Left kidney (tissue), 2 donors: ENCODE results near the gene APLP2. TPM values are rescaled to one million over a fixed set of nuclear protein-coding genes. Genes with fewer than 3 reads are reported as not detected.
A peak's percentile ranks its signal among the peaks of the same experiment; 100 is the strongest.
"Not testable (repeated sequence)": the region's sequence is repeated elsewhere in the genome, so short reads cannot be mapped to it uniquely, and the experiment has no call there.

Experiments
- DNase-seq: peaks from one replicate; pipeline ENCODE4 v3.0.0-alpha.2; 2013
- polyA plus RNA-seq: library from polyadenylated mRNA; unstranded; fragments of 120-200 nt; gene quantifications from one replicate; pipeline ENCODE4 v1.2.1, GENCODE V29; 2013; ENCODE audit not compliant: insufficient read length

Gene APLP2
- polyA plus RNA-seq, 1 donor: 451 TPM

- DNase-seq: no peak
These were observed 98.4 kb downstream of the APLP2 start for GRCh38 chr11:130168105-130168504.

- DNase-seq: no peak
These were observed 100.7 kb downstream of the APLP2 start for GRCh38 chr11:130170345-130170744.

- DNase-seq: no peak
These were observed 101.8 kb downstream of the APLP2 start for GRCh38 chr11:130171534-130171933.

GRCh38 chr11:130172001-130172400 is 102.3 kb downstream of the APLP2 start:
- DNase-seq: not testable (repeated sequence)

DNA sequence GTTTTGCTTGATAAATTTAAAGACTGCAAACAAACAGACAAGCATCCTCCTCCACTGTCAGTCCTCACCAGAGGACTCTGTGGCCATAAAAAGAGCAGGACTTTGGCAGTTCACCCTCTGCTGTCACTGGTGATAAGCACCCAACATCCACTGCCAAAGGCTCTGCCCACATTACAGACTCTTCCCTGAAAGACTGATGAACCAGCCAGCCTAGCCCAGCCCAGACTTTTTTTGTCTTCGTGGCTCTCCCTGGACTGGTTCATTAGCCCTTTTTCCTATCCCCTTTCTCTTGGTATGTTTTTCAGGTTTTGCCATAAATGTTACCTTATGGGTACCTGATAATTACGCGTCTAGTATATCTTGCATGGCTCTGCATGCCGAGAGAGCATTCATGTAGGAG is 104.9 kb downstream of the APLP2 start:
- DNase-seq: no peak

DNA sequence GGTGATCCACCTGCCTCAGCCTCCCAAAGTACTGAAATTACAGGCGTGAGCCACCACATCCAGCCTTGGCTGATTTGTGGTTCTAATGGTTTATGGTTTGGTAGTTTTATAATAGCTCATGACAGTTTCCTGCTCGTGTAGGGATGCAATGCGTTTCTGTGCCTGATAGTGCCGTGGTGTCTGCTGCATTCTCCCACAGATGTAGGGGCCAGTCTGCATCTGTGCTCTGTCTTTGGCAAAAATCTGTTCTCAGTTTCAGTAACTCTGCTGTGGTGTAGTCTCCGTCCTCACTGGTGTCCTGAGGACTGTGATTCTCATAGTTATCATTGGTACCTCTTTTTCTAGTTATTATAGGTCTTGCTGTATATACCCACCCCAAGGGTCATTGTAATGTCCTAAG is 106.2 kb downstream of the APLP2 start:
- no peak for DNase-seq

DNA sequence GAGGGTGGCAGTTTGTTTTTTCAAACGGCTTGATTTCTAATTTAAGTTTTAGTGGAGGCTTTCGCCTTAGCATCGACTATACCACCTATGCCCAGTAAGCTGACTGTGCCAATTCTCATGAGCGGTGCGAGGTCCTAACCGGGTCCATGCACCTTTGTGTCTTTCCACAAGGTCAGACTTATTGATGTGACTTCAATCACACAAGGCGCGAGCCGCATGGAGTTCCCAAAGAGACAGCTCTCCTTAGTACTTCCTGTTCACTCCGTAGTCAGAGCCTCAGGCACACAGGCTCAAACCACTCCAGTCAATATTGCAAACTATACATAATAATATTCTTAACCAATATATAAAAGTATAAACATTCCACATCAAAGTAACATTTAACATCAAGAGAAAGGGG is 108.1 kb downstream of the APLP2 start:
- DNase-seq: no peak

DNA sequence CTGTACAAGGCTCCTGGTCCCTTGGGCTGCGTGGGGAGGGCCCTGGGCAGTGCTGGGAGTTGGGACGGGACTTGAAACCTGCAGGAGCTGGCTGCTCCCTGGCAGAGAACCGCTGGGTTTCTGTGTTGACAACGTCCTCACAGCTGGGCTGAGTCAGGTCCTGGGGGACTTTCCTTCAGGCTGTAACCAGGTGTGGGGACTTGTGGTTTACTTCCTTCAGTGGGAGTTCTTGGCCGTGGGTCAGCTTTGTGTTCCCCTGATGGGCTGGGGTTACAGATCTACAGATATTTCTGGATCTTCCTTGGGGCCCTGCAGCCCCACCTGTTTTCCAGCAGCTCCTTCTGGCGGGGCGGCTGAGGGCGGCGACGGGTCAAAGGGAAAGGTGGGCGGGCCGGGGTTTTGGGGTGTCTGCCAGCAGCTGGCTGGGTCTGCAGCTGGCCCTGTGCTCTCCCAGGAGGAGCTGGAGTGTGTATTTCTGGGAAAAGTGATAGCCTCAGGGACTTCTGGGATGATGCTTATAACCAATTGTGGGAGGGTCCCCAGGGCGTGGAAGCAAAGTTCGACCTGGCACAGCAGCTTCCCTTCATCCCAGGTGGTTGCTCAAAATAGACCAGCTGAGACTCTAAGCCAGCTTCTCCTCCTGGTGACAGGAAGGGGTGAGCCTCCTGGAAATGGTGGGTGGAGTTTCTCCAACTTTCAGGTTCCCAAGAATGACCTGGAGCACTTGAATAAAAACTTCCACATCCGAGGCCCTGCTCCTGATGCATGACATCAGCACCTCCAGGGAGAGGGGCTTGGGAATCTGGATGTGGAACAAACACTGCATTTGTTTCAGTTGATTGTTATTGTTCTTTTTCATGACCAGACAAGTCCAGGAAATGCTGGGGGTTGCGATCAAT is 109.0 kb downstream of the APLP2 start:
- DNase-seq: no peak

- DNase-seq: peak; percentile 68
These were observed 110.0 kb downstream of the APLP2 start for GRCh38 chr11:130179396-130180306.

DNA sequence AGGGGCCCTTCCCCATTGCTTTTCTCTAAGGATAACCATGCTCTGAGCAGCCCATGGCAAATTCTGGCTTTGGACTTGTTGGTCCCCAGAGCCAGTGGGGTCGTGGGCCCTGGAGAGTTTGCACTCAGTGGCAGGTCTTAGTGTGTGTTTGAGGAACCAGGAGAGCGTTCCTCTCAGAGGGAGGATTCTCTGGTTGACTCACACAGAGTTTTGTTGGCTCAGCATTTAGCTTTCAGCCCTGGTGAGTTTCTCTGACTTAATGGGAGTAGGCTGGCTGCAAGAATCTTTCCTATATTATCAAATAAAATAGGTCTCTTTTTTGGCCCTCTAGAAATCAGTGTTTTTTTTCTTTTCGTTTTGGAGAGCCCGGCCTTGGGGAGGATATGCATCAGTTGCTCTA is 110.8 kb downstream of the APLP2 start:
- no peak for DNase-seq

DNA sequence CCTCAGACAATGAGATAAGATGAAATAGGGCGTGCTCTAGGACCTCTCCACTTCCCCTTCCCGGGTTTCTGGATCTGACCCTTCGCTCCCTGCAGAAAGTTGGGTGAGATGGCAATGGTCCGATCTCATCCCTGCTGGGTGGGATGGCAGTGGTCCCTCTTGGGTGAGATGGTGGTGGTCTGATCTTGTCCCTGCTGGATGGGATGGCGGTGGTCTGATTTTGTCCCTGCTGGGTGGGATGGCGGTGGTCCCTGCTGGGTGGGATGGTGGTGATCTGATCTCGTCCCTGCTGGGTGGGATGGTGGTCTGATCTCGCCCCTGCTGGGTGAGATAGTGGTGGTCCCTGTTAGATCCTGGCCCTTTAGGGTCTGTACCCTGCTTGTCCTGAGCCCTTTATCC is 111.2 kb downstream of the APLP2 start:
- no peak for DNase-seq

DNA sequence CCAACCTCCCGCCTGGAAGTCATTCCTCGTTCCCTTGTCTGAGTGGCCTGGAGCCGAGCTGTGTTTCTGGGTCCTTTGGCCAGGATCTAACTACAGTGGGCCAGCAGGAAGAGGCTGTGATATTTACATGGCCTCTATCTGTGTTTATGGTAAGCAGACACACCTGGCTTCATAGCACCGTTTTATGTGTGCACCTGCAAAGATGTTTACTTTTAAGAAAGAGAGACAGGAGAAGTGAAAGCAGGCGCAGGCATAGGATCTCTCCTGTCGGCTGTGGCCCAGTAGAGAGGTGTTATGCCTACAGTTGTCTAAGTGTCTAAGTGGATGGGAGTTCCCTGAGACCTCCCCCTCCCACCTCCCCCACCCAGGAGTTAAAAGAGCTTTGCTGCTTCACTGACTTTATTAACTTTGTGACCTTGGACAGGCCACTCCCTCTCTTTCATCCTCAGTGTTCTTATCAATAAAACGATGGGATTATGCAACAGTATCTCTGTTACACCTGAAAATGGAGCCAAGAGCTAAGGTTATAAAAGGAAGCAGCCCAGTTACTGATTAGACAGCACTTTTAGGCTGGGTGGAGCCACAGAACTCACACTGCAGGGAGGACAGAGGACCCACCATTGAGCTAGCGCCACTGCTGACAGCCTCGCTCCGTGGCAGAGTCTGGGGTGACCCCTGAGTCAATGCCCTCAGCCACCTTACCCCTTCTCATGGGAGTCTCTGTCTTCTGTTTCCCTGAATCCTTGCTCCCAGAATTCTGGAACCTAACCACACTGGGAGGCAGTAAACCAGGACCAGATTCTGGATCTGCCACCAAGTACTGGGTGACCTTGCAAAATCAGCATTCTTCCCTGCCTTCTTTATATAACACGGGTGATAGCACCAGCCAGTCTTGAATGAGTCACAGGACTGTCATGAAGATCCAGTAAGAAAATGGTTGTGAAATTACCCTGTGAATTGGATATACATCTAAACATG is 111.9 kb downstream of the APLP2 start:
- DNase-seq: peak; percentile 63

DNA sequence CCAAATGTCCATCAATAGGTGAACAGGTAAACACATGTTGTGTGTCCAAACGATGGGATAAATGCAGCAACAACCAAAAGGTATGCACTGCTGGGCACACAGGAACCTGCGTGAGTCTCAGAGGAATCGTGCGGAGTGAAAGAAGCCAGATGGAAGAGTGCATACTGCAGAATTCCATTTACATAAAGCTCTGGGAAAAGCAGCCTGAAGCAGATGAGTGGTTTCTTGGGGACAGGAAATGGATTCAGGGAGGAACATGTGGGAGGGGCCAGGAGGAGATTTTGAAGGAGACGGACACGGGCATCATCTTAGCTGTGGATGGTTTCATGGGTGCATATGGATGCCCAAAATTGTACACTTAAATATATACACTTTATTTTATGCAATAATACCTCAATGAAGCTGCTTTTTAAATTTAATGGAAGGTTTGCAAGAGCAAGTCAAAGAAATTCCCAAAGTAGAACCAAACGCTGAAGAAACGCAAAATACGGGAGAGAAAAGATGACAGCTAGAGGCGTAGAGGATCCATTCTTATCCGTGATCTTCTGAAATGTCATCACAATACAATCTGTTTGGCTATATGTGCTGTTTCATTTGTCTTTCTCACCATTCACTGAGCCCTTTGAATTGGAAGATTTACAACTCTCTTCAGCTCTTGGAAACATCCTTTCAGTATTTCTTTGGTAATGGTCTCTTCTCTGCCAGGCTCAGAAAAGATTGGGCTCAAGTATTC is 114.3 kb downstream of the APLP2 start:
- no peak for DNase-seq

- no peak for DNase-seq
These were observed 117.4 kb downstream of the APLP2 start for GRCh38 chr11:130187096-130187495.

GRCh38 chr11:130188047-130188446 is 118.4 kb downstream of the APLP2 start:
- no peak for DNase-seq

GRCh38 chr11:130188585-130189347 is 119.1 kb downstream of the APLP2 start:
- DNase-seq: no peak

- DNase-seq: no peak
These were observed 120.0 kb downstream of the APLP2 start for GRCh38 chr11:130189492-130190210.

DNA sequence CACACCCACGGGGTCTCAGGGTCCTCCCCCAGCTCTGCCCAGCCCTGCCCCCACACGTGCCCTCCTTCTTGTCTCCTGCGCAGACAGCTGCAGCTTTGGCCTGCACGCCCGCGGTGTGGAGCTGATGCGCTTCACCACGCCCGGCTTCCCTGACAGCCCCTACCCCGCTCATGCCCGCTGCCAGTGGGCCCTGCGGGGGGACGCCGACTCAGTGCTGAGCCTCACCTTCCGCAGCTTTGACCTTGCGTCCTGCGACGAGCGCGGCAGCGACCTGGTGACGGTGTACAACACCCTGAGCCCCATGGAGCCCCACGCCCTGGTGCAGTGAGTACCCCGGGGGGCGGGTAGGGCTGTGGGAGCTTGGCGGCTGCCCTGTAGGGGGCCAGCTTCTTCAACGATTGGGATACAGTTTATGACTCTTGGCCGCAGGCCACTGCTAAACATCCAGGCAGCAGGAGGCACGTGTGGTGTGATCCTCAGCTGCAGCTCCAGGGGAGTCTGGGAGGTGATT is 120.7 kb downstream of the APLP2 start:
- no peak for DNase-seq

GRCh38 chr11:130191896-130192295 is 122.2 kb downstream of the APLP2 start:
- DNase-seq: no peak
